ENCODE data around the gene DAND5. TPM values are rescaled to one million over a fixed set of nuclear protein-coding genes. Genes with fewer than 3 reads are reported as not detected.

The DAND5 gene
- total and polyA plus RNA-seq, 2 of the 13 experiments (the other 11 are each of a cell fraction or from before 2014, with no cell fraction given): 0.04 TPM; not detected in 1

GRCh38 chr19:12991296-12991695 lies 21.9 kb downstream of the DAND5 start:
- Histone ChIP-seq H2AFZ (ENCODE audit: low read length) (no peak overlapping the region), H3K36me3 (replicated peaks in 1 of 2; ENCODE audit: control insufficient read depth in 1 of 2, insufficient read depth in 2 of 2, low read length in 2 of 2) (no peaks in the 10 kb centered on the region), H3K4me3 (replicated peaks in 1 of 3; ENCODE audit: insufficient read depth in 1 of 3, low read depth in 2 of 3, low read length in 3 of 3) (no peak overlapping the region), H3K27me3 (ENCODE audit: control insufficient read depth in 1 of 2, insufficient read depth in 2 of 2, low read length in 2 of 2) (no peaks in the 10 kb centered on the region), H3K4me1 (ENCODE audit: insufficient read depth, low read length) (peaks cover 36% of the 10 kb centered on the region), H3K4me2 (ENCODE audit: low read depth, low read length) (no peak overlapping the region), H3K79me2 (ENCODE audit: insufficient read depth, low read length) (no peaks in the 10 kb centered on the region), H3K27ac (ENCODE audit: extremely low read length, insufficient read depth, low read length) (no peak overlapping the region), H3K9ac (ENCODE audit: insufficient read depth, low read depth, low read length) (no peak overlapping the region), H4K20me1 (ENCODE audit: insufficient read depth, low read length) (no peaks in the 10 kb centered on the region), H3K9me3 (ENCODE audit: low read length) (no peaks in the 10 kb centered on the region)
- FAIRE-seq: no peak
- no peak for DNase-seq (ENCODE audit: low spot score)
- no TSS peak for BruUV-seq (replicated peaks)
- TF ChIP-seq HCFC1 (IDR thresholded peaks at IDR 0.05; ENCODE audit: low read depth, low read length) (no peak), PATZ1 (CRISPR knock-in tag; IDR thresholded peaks at IDR 0.05) (no peak), IKZF5 (CRISPR knock-in tag; IDR thresholded peaks at IDR 0.05) (no peak), PAXIP1 (CRISPR knock-in tag; conservative IDR thresholded peaks at IDR 0.05) (no peak), ZNF776 (CRISPR knock-in tag; IDR thresholded peaks at IDR 0.05) (no peak), ZNF646 (CRISPR knock-in tag; IDR thresholded peaks at IDR 0.05) (no peak; the same call in 1 of the 2 replicates)
- in situ Hi-C loops (cut with HindIII; ENCODE audit: extremely low pct_ligation_motif_present, low pct_unique_long_range_greater_than_20kb): no loop called here
- no peak for ATAC-seq
- intact Hi-C loops (cut with micrococcal nuclease; ENCODE audit: unreplicated experiment): no loop called here
- CTCF ChIA-PET (ENCODE audit: low intra/inter-chr PET ratio, low total read pairs): no interaction called here
- POLR2A ChIA-PET: interaction anchor here (0.6 kb wide), 1 partner anchor 63 kb away, joined by 3 read pairs; no protein-coding TSS in a partner anchor
- WGBS (ENCODE audit: low lambda C conversion rate): 79% methylated on average over 5 of the region's 5 CpGs

Measured in HepG2 (cell line).